ENCODE results near the gene NAGLU. TPM values are rescaled to one million over a fixed set of nuclear protein-coding genes. Genes with fewer than 3 reads are reported as not detected.

Gene NAGLU
- total RNA-seq, 3 donors from 2014 or later, result 42.9 to 101 (median 48.4) TPM

DNA sequence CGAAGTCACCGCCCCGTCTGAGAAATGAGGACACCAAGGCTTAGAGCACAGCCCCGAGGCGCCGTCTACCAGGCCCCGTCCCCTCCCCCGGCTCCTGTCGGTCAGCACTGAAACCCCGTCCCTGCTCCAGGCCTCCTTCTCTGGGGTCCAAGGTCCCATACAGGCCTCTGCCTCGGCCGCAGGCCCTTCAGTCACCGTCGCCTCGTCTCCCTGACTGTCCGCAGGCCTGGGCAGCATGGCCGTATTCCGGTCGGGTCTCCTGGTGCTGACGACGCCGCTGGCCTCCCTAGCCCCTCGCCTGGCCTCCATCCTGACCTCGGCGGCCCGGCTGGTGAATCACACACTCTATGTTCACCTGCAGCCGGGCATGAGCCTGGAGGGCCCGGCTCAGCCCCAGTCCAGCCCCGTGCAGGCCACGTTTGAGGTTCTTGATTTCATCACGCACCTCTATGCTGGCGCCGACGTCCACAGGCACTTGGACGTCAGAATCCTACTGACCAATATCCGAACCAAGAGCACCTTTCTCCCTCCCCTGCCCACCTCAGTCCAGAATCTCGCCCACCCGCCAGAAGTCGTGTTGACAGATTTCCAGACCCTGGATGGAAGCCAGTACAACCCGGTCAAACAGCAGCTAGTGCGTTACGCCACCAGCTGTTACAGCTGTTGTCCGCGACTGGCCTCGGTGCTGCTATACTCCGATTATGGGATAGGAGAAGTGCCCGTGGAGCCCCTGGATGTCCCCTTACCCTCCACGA, 26.5 kb downstream of the NAGLU start:
- intact Hi-C loops (cut with DNase I; ENCODE audit: low total_unique reads), result no loop called here
- peaks cover 15 to 16% of the 10 kb centered on the region in 2 donors for H3K4me1 ChIP-seq
- H3K27ac ChIP-seq, result peak overlapping the region; percentile 86 to 95
- TF ChIP-seq, protein P1, sequence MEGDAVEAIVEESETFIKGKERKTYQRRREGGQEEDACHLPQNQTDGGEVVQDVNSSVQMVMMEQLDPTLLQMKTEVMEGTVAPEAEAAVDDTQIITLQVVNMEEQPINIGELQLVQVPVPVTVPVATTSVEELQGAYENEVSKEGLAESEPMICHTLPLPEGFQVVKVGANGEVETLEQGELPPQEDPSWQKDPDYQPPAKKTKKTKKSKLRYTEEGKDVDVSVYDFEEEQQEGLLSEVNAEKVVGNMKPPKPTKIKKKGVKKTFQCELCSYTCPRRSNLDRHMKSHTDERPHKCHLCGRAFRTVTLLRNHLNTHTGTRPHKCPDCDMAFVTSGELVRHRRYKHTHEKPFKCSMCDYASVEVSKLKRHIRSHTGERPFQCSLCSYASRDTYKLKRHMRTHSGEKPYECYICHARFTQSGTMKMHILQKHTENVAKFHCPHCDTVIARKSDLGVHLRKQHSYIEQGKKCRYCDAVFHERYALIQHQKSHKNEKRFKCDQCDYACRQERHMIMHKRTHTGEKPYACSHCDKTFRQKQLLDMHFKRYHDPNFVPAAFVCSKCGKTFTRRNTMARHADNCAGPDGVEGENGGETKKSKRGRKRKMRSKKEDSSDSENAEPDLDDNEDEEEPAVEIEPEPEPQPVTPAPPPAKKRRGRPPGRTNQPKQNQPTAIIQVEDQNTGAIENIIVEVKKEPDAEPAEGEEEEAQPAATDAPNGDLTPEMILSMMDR (IDR thresholded peaks at IDR 0.05), result no peak
- no peak for TF ChIP-seq POLR2AphosphoS5 (IDR thresholded peaks at IDR 0.05)
- TF ChIP-seq POLR2A (IDR thresholded peaks at IDR 0.05), result no peak
- no peaks in the 10 kb centered on the region for H3K27me3 ChIP-seq
- peak overlapping the region; percentile 87 to 88 (median 88) for H3K4me3 ChIP-seq
- H3K9me3 ChIP-seq, result no peaks in the 10 kb centered on the region
- no peaks in the 10 kb centered on the region for H3K36me3 ChIP-seq
- no peak for DNase-seq (ENCODE audit: low spot score in 2 of 2)

DNA sequence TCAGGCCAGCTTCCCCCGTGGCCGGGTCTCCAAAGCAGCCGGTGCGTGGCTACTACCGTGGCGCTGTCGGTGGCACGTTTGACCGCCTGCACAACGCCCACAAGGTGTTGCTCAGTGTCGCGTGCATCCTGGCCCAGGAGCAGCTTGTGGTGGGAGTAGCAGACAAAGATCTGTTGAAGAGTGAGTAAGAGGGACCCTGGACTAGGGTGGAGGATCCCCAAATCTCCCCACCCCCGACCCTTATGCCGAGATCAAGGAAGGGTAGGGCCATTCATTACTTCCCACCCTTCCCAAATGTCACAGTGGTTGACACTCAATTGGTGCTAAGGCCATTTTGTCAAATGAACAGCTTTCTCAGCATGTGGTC, 27.1 kb downstream of the NAGLU start:
- no peaks in the 10 kb centered on the region for H3K9me3 ChIP-seq
- H3K36me3 ChIP-seq, result no peaks in the 10 kb centered on the region
- intact Hi-C loops (cut with DNase I; ENCODE audit: low total_unique reads), result no loop called here
- H3K4me3 ChIP-seq, result peak overlapping the region; percentile 87 to 88 (median 88)
- no peaks in the 10 kb centered on the region for H3K27me3 ChIP-seq
- H3K27ac ChIP-seq, result peak overlapping the region; percentile 86 to 95
- TF ChIP-seq POLR2A (IDR thresholded peaks at IDR 0.05) (no peak), POLR2AphosphoS5 (IDR thresholded peaks at IDR 0.05) (no peak)
- TF ChIP-seq, protein P1 (IDR thresholded peaks at IDR 0.05), result no peak
- no peak for DNase-seq (ENCODE audit: low spot score in 2 of 2)
- H3K4me1 ChIP-seq, result peaks cover 15 to 22% of the 10 kb centered on the region in 2 donors

DNA sequence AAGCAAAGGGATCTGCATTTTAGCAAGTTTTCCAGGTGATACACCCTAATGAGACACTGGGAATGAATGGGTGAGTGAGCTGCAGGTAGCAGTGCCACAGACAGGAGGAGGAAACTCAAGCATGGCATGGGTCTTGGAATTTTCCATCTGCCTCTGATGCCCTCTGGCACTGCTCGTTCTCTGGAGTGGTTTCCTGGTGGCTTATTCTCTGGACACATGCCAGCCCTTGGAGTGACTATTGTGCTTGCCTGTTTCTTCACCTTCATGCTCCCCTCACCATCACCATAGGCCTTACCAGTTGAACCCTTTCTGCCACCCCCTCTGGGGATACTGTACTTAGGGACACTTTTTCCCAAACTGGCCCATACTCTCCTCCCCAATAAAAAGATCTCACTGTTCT, 27.5 kb downstream of the NAGLU start:
- Histone ChIP-seq H3K4me1 (peaks cover 15 to 26% of the 10 kb centered on the region in 2 donors), H3K27ac (peak overlapping the region; percentile 86 to 95), H3K36me3 (no peaks in the 10 kb centered on the region), H3K27me3 (no peaks in the 10 kb centered on the region), H3K9me3 (no peaks in the 10 kb centered on the region), H3K4me3 (peak overlapping the region in 2 of 3 donors; percentile 88)
- TF ChIP-seq POLR2A (IDR thresholded peaks at IDR 0.05) (no peak), POLR2AphosphoS5 (IDR thresholded peaks at IDR 0.05) (peak in 2 of 3 donors; percentile 30 to 57)
- TF ChIP-seq, protein P1 (IDR thresholded peaks at IDR 0.05), result peak in 2 of 3 donors; percentile 28 to 58
- DNase-seq (ENCODE audit: low spot score in 2 of 2), result peak; percentile 85 to 91
- intact Hi-C loops (cut with DNase I; ENCODE audit: low total_unique reads), result no loop called here

DNA sequence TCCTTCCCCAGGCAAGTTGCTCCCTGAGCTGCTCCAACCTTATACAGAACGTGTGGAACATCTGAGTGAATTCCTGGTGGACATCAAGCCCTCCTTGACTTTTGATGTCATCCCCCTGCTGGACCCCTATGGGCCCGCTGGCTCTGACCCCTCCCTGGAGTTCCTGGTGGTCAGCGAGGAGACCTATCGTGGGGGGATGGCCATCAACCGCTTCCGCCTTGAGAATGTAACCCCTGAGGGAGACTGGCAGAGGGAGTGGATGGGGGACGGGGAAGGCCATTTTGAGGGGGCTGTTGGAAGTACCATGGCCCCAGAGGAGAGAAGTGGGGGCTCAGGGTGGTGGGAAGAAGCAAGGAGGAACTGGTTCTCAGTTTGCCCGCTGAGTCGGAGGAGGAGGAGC, 27.9 kb downstream of the NAGLU start:
- no peaks in the 10 kb centered on the region for H3K9me3 ChIP-seq
- H3K4me3 ChIP-seq, result peak overlapping the region in 2 of 3 donors; percentile 88
- no peak for TF ChIP-seq POLR2AphosphoS5 (IDR thresholded peaks at IDR 0.05)
- no peaks in the 10 kb centered on the region for H3K27me3 ChIP-seq
- H3K27ac ChIP-seq, result peak overlapping the region; percentile 86 to 95
- intact Hi-C loops (cut with DNase I; ENCODE audit: low total_unique reads), result no loop called here
- no peak for DNase-seq (ENCODE audit: low spot score in 2 of 2)
- H3K36me3 ChIP-seq, result peaks cover under 1% of the 10 kb centered on the region
- peaks cover 15 to 27% of the 10 kb centered on the region in 2 donors for H3K4me1 ChIP-seq

DNA sequence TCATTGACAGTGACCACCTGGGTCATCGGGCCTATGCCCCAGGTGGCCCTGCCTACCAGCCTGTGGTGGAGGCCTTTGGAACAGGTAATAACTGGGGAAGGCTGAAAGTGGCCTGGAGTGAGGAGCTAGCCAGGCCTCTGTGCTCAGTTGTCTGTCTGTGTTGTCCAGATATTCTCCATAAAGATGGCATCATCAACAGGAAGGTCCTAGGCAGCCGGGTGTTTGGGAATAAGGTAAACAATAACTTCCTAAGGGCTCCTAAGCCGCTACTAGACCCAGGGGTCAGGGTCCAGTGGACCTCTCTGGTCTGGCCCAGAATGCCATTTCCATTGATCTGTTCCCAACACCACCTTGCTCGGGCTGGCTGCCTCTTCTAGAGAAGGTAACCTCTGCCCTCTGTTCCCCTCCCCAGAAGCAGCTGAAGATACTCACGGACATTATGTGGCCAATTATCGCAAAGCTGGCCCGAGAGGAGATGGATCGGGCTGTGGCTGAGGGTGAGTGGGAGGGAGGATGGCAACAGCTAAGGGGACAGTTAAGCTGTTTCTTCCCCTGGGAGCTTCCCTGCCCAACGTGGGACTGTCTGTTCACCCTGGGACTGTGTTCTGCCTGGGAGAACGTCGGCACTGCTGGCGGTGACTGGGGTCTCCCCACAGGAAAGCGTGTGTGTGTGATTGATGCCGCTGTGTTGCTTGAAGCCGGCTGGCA, 28.9 kb downstream of the NAGLU start:
- H3K4me1 ChIP-seq, result peaks cover 15 to 27% of the 10 kb centered on the region in 2 donors
- no peak overlapping the region for H3K4me3 ChIP-seq
- peak overlapping the region; percentile 86 to 95 for H3K27ac ChIP-seq
- no peaks in the 10 kb centered on the region for H3K27me3 ChIP-seq
- DNase-seq (ENCODE audit: low spot score in 2 of 2), result no peak
- peaks cover 5% of the 10 kb centered on the region for H3K36me3 ChIP-seq
- H3K9me3 ChIP-seq, result no peaks in the 10 kb centered on the region
- TF ChIP-seq POLR2AphosphoS5 (IDR thresholded peaks at IDR 0.05) (no peak), POLR2A (IDR thresholded peaks at IDR 0.05) (no peak)
- TF ChIP-seq, protein P1 (IDR thresholded peaks at IDR 0.05), result no peak
- intact Hi-C loops (cut with DNase I; ENCODE audit: low total_unique reads), result no loop called here
